Activated T-cell treated with anti-CD3 and anti-CD28 coated beads for 24 hours (primary cell): ENCODE measurements around the gene OPN1SW.

ENCODE experiments used
- DNase-seq: peaks from one replicate; pipeline ENCODE4 v3.0.0-alpha.2; 2020; ENCODE audit warnings: low read depth

Gene OPN1SW

DNA sequence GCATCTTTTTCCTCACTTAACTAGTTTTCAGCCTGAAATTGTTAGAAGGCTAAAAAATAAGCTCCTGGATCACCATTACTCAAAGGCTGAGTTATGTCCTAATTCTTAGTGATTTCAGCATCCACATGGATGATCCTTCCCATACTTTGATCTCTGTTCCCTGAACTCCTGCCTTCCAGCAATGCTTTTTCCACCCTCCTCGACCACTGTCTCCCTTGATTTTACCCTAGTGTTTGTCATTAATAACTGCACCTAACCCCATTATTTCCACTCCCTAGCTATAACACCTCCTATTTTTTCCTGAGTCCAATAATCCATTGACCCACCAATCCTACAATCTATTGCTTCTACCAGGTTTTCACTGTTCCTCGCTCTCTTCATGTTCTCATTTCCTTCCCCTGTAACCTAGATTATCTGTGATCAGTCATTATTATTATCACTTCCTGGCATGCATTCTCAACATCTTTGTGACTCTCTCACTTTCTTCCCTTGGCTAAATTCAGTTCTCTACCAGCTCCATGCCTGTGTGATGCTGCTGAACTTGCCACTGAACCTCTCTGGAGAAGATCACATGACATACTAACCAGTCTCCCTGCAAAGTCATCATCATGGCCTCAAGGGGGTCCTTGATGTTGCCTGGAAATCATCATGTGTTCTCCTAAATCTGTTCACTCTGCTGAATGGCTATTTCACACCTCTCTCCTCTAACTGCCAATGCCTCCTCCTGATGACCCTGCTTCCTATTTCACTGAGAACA, 42.9 kb downstream of the OPN1SW start:
- DNase-seq, result no peak

DNA sequence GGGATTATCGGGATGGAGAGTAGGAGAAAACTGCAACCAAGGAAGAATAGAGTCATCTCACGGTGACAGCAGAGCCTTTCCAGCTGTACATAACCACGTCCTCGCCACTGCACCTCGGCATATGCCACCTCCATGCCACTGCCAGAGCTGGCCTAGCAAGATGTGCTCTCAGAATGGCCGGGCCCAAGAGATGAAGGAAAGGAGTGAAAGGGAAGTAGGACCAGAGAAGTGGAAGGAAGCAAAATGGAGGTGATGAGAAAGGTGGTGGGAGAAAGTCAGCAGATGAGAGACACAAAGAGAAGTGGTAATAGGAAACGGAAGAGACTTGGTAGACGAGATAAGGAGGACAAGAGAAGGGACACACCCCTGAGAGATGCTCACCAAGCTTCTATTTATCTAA, 44.4 kb downstream of the OPN1SW start:
- no peak for DNase-seq

DNA sequence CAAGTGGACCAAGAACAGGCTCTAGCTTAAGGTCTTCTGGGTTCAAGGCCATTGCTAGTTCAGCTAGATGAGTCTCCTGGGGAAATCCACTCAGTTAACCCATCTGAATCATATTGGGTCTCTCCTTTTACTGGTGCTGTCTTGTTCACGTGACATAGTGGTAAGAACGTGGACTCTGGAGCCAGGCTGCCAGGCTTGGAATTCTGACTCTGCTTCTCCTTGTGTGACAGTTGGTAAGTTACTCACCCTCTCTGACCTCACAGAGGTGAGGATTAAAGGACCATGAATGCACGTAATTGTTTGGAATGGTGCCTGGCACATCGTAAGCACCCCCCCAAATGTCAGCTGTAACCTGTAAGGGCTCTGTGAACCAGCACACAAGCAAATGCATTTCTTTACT, 46.1 kb downstream of the OPN1SW start:
- DNase-seq, result no peak

DNA sequence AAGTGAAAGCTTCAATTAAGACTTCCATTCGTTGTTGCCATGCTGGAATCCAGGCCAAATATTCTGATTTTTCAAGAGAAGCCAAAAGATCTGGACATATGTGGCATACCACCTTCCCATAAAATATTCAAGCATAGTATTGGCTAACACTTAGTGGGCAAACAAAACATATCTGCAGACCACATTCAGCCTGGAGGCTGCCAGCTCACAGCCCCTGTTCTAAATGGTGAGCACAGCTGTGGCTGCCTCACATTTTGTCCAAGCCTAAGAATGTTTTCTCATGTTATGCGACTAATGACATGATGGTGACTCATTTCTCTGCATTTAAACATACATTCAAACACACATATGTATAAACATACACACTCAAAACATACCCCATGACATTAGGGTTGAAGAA, 47.0 kb downstream of the OPN1SW start:
- no peak for DNase-seq

DNA sequence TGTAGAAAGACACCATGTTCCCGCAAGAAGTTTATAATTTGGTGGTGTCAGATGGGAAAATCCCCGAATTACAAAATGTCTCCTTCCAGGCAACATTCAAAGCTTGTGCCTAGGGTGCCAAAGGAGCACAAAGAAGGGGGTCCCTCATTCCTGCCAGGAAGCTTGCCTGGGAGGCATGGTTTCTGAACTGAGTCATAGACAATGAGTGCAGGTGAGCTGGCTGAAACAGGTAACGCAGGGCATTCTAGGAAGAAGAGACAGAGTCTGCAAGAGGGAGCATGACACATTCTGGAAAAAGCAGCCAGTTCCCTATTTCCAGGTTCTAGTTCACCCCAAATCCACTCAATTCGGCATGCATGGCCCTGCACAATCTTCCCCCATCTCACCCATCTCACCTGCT, 48.4 kb downstream of the OPN1SW start:
- no peak for DNase-seq

DNA sequence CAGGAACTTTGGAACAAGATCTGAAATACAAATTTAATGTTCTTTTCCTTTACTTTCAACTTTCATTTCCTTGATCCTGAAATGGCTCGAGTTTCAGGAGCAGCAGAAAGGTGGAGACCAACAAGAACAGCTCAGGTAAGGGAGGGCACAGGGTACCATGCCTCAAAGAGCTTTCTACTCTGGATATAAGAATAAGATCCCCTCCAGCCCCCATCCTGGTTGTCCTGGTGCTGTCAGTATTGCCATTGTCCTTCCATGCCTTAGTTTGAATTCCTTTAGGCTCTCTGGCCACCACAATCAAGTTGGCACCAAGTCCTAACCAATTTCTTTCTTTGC, 48.9 kb downstream of the OPN1SW start:
- DNase-seq, result no peak

DNA sequence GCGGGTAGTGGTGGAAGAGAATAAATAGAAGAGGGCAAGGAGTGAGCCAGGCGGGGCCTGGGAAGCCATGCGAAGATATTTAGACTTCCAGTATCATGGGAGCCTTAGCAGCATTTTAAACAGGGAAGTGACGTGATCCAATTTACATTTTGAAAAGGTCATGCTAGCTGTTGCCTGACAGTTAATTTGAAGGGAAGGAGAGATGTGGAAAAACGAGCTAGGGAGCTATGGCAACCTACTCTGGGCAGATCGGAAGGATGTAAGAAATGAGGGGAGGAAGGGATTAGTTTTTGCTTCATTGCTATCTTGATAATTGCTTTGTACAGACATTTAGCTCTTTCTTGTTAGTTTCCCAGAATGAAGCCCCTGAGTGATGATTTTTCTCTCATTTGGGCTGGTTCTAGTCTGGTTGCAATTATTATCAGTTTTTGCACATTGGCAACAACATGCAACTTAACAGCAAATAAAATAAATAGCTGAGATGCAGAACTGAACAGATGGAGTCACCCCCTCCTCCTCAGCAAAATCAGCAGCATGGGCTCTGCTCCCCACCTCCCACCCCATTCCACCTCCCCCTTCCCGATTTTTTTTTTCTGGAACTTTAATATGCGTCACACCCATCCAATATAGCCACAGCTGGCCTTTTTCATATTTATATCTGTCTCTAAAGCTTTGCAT, 49.4 kb downstream of the OPN1SW start:
- no peak for DNase-seq

DNA sequence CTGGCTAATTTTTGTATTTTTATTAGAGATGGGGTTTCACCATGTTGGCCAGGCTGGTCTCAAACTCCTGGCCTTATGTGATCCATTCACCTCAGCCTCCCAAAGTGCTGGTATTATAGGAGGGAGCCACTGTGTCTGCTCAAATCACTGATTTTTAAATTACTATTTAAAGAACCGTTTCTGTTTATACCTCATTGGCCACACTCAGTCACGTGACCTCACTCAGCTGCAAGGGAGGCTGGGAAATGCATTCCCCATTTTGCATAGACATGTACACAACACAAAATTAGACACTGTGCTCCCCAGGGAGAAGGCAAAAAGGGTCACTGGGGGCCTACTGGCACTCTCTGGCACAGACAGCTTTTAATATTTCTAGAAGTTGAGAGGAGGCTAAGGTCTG, 50.1 kb downstream of the OPN1SW start:
- no peak for DNase-seq

DNA sequence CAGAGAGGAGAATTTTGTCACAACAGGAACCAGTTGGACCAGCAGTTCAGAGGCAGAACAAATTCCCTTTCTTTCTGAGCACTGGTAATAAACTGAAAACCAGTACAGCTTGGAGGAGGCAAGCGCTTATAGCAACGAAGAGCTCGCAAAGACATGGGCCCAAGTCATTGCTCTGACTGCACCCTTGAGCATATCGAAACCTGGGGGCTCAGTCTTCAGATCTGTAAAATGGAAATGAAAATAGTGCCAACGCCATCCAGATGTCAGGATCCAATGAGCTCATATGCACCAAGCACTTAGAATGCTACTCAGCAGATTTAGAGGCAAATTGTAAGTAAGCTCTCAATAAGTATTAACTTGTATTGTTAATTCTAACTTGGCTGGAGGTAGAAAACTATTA, 50.9 kb downstream of the OPN1SW start:
- no peak for DNase-seq
